Neural cell (in vitro differentiated cells): ENCODE measurements around the gene MYBPHL.

Source experiments
- CTCF ChIP-seq: fragments of 450-650 bp; IDR thresholded peaks from 2 replicates; pipeline ENCODE4 v1.5.1; 2014; ENCODE audit warnings: antibody characterized with exemption, mild to moderate bottlenecking, moderate library complexity; ENCODE audit not compliant: poor library complexity, severe bottlenecking
- EP300 ChIP-seq: fragments of 450-650 bp; conservative IDR thresholded peaks from 2 replicates; pipeline ENCODE4 v1.6.1; 2014; ENCODE audit warnings: antibody characterized with exemption, mild to moderate bottlenecking, moderate library complexity; ENCODE audit not compliant: poor library complexity, severe bottlenecking
- EZH2 ChIP-seq: fragments of 200-600, 300-800 bp; shearing (Covaris generic), sonication (generic); IDR thresholded peaks from 2 replicates; pipeline ENCODE4 v1.6.1; 2014; ENCODE audit warnings: antibody characterized with exemption, low read length, borderline replicate concordance, mild to moderate bottlenecking; ENCODE audit not compliant: insufficient read depth, poor library complexity, severe bottlenecking
- MXI1 ChIP-seq: fragments of 450-650 bp; conservative IDR thresholded peaks from 2 replicates; pipeline ENCODE4 v1.6.1; 2014; ENCODE audit warnings: antibody characterized with exemption, mild to moderate bottlenecking; ENCODE audit not compliant: poor library complexity, severe bottlenecking
- POLR2AphosphoS5 ChIP-seq: IDR thresholded peaks from 2 replicates; pipeline ENCODE4 v1.6.1; 2012
- RAD21 ChIP-seq: fragments of 450-650 bp; conservative IDR thresholded peaks from 2 replicates; pipeline ENCODE4 v1.6.1; 2014; ENCODE audit warnings: antibody characterized with exemption, mild to moderate bottlenecking, moderate library complexity
- REST ChIP-seq: IDR thresholded peaks from 2 replicates; pipeline ENCODE4 v1.6.1; 2012; ENCODE audit warnings: borderline replicate concordance
- SMC3 ChIP-seq: fragments of 450-650 bp; conservative IDR thresholded peaks from 2 replicates; pipeline ENCODE4 v1.6.1; 2014; ENCODE audit warnings: antibody characterized with exemption, mild to moderate bottlenecking, moderate library complexity; ENCODE audit not compliant: poor library complexity
- TAF1 ChIP-seq: IDR thresholded peaks from 2 replicates; pipeline ENCODE4 v1.6.1; 2012; ENCODE audit warnings: low read depth

DNA sequence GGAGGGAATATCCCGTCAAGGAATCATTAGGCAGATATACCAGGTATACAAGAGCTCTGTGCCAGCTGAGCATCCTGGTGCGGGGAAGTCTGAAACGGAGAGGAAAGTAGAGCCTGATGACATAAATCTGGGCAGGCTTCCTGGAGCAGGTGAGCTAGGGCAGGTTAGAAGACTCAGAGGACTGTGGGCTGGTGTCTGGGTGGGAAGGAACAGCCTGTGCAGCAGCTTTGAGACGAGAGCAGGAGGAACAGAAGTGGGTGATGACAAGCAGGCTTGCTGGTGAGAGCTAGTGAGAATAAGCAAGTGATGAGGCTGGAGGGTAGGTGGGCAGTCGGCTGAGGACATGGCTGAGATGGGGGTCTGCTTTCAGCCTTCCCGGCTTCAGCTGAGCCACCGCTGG is 50.7 kb downstream of the MYBPHL start:
- TF ChIP-seq CTCF (no peak), EP300 (no peak), POLR2AphosphoS5 (no peak), EZH2 (no peak), RAD21 (no peak), MXI1 (no peak), TAF1 (no peak), REST (no peak), SMC3 (no peak)
